Stimulated activated CD4-positive, alpha-beta T cell treated with anti-CD3 and anti-CD28 coated beads, Interleukin-12 subunit alpha, Interleukin-12 subunit beta, amount 100 ng/mL, for 4 hours (primary cell): Measurements from ENCODE around the gene ATP10D.
"Not testable (repeated sequence)": the region's sequence is repeated elsewhere in the genome, so short reads cannot be mapped to it uniquely, and the experiment has no call there.

Experiments used
- DNase-seq: peaks from one replicate; pipeline ENCODE4 v3.0.0-alpha.2; 2020

The ATP10D gene

DNA sequence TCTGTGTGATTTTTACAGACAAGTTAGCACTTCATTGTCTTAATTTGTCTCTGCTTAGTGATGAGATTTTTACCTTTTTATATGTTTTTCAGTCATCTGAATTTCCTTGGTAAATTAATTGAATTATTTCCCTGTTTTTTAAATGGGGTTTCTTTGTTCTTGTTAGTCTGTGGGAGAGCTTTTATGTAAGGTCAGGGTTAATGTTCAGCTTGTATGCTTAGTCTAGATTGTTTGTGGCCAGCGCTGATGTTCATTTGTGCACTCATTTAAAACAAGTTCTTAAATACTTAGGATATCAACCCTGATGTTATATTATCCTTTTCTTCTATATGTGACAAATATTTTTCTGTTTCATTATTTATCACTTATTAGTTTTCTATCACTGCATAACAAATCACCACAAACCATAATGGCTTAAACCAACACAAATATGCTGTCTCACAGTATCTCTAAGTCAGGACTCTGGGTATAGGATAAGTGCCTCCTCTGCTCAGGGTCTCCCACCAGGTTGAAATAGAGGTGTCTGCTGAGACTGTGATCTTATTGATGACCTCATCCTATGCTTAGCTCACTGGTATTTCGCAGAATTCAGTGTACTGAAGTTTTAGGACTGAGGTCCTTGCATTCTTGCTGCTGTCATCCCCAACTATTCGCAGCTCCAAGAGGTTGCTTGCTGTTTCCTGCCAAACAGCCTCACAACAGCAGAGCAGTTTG is 53.2 kb downstream of the ATP10D start:
- DNase-seq = no peak

DNA sequence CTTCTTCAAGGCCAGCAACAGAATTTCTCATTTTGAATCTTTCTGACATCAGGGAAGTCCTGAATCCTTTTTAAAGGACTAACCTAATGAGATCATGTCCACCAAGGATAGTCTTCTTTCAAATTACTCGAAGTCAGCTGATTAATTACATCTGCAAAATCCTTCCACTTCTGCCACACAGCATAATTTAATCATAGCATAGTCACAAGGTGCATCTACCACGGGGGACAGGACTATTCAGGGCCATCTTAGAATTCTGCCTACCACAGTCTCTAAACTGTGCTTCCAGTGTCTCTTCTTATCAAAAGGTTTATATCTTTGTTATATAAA is 53.7 kb downstream of the ATP10D start:
- DNase-seq = no peak

GRCh38 chr4:47542640-47543039 is 57.6 kb downstream of the ATP10D start:
- DNase-seq = not testable (repeated sequence)

- DNase-seq = no peak
Measured at GRCh38 chr4:47543331-47543730, 58.3 kb downstream of the ATP10D start.

- not testable (repeated sequence) for DNase-seq
Measured at GRCh38 chr4:47550357-47550756, 65.3 kb downstream of the ATP10D start.

GRCh38 chr4:47550899-47551548 is 65.9 kb downstream of the ATP10D start:
- no peak for DNase-seq

GRCh38 chr4:47551682-47552081 is 66.6 kb downstream of the ATP10D start:
- DNase-seq = no peak

GRCh38 chr4:47553329-47554125 is 68.5 kb downstream of the ATP10D start:
- no peak for DNase-seq

DNA sequence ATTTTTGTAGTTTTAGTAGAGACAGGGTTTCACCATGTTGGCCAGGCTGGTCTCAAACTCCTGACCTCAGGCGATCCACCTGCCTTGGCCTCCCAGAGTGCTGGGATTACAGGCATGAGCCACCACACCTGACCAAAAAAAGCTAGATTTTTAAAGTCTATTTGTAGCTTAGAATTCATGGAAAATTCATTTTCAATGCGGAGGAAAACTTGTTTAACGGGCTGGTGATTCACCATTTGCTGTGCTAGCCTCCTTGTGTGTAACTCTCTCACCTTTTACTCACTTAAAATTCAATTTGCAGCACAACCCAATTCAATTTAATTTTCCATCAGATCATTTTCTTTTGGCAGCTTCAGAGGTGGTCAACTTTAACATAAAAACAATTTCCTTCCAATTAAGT is 70.8 kb downstream of the ATP10D start:
- not testable (repeated sequence) for DNase-seq

GRCh38 chr4:47557255-47557654 is 72.2 kb downstream of the ATP10D start:
- no peak for DNase-seq

DNA sequence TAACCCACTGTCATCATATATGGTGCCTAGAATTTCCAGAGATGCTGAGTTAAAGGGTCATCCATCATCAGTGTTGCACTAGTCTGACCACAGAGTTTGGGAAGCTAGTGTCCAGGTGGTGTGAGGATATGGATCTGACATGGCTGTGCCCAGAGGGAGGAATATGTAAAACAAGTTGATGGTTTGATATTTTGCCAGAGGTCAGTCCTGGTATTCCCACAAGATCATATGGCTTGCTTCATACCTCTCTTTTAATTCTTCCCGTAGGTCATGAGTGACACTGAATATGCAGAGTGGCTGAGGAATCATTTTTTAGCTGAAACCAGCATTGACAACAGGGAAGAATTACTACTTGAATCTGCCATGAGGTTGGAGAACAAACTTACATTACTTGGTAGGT is 75.6 kb downstream of the ATP10D start:
- DNase-seq = no peak

GRCh38 chr4:47561331-47561730 is 76.3 kb downstream of the ATP10D start:
- no peak for DNase-seq

GRCh38 chr4:47562297-47562696 is 77.2 kb downstream of the ATP10D start:
- no peak for DNase-seq

GRCh38 chr4:47566566-47566965 is 81.5 kb downstream of the ATP10D start:
- no peak for DNase-seq

- no peak for DNase-seq
Measured at GRCh38 chr4:47566969-47567368, 81.9 kb downstream of the ATP10D start.

- DNase-seq = no peak
Measured at GRCh38 chr4:47567511-47567910, 82.4 kb downstream of the ATP10D start.

DNA sequence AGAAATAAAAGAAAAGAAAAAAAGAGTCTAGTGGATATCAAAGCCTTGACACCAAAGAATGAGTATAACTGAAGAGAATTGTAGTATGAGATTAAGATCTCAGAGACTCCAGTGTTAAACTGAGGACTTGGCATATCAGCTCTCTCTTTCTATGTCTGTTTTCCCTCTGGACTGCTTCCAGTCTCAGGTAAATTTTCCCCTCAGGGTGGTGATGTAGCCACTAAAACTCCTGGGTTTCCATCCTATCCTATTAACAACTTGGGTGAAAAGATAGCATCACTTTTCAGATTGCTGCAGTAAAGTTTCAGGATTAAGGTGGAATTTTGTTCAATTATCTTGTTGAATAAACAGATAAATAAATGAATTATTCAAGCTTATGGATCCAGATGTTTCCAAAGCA is 85.7 kb downstream of the ATP10D start:
- no peak for DNase-seq

GRCh38 chr4:47572981-47573380 is 87.9 kb downstream of the ATP10D start:
- no peak for DNase-seq

DNA sequence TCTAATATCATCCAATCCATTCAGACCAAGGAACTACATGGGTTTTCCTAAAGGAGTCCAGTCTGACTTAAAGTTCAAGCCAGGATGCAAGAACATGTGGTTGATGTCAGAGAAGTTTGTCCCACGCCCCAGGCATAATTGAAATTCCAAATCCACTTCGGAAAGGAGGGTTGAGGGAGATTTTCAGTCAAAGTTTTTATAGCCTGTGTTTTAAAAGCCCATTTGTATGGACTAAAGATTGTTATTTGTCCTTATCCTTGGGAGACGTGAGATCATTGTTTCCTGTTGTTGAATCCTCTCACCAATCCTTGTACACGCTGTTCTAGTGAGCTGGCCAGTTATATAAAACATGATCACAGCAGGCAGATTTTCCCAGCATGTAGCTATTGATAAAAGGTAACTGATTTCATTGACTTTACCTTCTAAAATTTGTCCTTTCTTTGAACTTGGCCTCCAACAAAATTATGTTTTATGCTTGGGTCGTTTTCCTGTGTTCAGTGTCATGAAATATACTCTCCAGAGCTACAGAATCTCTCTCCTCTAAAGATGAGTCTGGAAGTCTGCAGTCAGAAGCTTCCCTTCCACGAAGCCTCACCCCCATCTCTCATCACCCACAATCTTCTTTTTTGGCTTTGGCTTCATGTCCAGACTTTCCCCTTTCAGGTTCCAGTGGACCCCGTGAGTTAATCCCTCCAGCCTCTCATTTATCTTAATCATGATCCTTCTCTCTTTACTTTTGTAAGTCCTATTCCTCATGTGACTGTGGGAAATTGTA is 92.9 kb downstream of the ATP10D start:
- DNase-seq = no peak

GRCh38 chr4:47579235-47579634 is 94.2 kb downstream of the ATP10D start:
- no peak for DNase-seq

DNA sequence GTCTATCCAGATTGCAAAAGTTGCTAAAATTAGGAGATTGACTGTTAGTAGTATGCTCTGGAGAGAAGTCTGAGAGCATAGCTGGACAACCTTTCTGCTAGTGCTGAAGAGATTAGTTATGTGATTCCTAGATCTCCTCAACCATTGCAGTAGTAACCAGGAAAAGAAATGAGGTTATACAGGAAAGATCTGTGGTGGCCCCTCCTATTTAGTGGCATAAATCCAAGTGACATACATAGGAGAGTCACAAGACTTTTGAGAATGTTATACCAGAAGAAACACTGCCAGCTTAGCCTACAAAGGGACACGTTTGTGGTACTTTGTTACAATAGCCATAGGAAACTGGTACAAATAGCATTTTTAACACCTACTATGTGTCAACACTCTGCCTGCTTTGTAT is 105.2 kb downstream of the ATP10D start:
- DNase-seq = no peak

DNA sequence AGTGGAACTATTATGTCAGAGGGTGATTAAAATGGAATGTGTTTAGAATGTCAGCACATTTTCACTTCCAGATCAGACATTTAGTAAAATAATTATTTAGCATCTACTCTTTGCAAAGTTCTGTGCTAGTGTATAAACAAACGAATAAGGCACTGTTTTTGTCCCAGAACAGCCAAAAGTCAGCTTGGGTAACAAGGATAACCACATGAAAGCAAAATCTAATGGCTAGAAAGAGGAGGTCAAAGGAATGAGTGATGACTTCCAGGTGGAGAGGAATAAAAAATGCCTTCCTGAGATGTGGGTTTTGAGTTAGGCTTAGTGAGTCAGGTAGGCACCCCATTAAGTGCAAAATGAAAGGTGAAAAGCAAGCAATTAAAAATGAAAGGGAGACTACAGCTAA is 112.6 kb downstream of the ATP10D start:
- DNase-seq = no peak

GRCh38 chr4:47598320-47598719 is 113.2 kb downstream of the ATP10D start:
- no peak for DNase-seq
